Measurements from ENCODE around the gene CFAP69.
"Not testable (repeated sequence)": the region's sequence is repeated elsewhere in the genome, so short reads cannot be mapped to it uniquely, and the experiment has no call there.

The CFAP69 gene

GRCh38 chr7:90236721-90237289 lies 8.2 kb upstream of the CFAP69 start:
- no peak for DNase-seq

GRCh38 chr7:90238022-90238421 lies 7.0 kb upstream of the CFAP69 start:
- no peak for DNase-seq

DNA sequence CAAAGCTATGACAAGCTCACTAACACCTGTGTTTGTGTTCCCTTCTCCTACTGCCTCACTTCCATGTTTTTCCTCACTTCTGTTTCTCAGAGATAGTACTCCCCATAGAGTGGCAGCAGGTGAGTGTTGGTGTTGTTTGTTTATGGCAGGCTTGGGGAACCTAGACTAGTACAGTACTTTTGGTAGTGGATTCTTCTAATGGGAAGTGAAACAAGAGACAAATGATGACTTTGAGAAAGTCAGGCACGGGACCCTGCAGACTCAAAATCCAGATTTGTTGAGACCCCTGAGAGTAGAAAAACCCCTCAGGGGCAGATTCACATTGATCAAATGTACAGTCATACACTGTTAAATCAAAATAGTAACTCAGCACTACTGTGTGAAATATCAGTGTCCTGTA lies 6.4 kb upstream of the CFAP69 start:
- DNase-seq, result no peak

GRCh38 chr7:90239050-90239449 lies 5.9 kb upstream of the CFAP69 start:
- no peak for DNase-seq

GRCh38 chr7:90239625-90240228 lies 5.2 kb upstream of the CFAP69 start:
- DNase-seq, result no peak

DNA sequence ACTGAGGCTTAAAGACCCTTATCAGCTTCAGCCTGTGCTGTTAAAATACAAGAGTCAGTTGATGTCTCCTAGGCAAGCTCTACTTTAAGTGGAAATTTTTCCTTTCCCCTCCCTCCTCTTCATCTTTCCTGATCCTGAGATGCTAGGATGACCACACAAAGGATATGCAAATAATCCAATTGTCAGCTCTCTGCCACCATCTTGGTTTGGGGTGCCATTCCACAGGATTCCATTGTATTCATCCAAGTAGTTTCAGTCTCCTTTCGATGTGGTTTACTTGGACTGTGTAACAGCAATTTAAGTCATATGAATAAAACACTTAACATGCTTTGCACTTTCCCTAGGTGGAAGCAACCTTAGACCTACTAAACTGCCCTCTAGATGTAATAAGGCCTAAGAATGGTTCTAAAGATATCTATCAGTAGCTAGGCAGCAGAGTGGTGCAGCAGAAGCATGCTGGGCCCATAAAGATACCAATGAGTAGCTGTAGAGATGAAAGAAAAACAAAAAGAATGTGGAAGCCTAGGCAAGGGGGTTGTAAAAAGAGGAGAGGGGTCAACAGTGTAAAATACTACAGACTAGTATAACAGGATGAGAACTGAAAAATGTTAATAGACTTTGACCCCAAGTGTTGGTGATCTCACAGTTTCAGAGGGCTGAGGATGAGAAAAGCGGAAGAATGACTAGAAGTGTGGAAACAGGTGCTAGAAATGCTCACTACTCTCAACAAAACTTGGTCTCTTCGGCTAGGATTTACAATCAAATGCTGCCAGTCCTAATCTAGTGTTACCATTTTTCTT lies 2.4 kb upstream of the CFAP69 start:
- no peak for DNase-seq

GRCh38 chr7:90243556-90243955 lies 1.4 kb upstream of the CFAP69 start:
- DNase-seq, result no peak

- DNase-seq, result no peak
Measured at GRCh38 chr7:90244565-90244908, 437 bp upstream of the CFAP69 start.

GRCh38 chr7:90246171-90246570 lies 1.2 kb downstream of the CFAP69 start:
- DNase-seq, result no peak

- no peak for DNase-seq
Measured at GRCh38 chr7:90248706-90249105, 3.7 kb downstream of the CFAP69 start.

GRCh38 chr7:90250601-90251303 lies 5.8 kb downstream of the CFAP69 start:
- no peak for DNase-seq

DNA sequence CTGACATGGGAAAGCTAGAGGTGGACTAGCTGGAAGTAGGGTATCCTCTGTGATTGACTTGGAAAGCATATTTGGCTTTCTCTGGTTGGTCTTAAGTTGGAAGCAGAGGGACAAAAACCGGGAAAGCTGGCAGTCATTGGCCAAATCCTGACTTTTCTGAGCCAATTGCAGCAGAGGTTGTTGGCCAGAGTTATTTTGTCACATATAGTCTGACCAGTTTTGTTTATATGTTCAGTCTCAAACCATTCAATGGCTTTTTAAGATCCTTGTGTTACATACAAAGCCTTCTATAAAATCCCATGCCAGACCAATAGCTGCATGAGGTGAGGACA lies 6.3 kb downstream of the CFAP69 start:
- DNase-seq, result no peak

DNA sequence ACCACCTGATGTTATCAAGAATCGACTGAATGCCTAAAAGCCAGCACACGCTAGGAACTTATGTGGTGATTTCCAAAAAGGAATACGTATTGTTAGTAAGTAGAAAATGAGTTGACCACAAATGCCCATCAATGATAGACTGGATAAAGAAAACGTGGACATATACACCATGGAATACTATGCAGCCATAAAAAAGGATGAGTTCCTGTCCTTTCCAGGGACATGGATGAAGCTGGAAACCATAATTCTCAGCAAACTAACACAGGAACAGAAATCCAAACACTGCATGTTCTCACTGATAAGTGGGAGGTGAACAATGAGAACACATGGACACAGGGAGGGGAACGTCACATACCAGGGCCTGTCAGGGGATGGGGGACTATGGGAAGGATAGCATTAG lies 11.0 kb downstream of the CFAP69 start:
- not testable (repeated sequence) for DNase-seq

DNA sequence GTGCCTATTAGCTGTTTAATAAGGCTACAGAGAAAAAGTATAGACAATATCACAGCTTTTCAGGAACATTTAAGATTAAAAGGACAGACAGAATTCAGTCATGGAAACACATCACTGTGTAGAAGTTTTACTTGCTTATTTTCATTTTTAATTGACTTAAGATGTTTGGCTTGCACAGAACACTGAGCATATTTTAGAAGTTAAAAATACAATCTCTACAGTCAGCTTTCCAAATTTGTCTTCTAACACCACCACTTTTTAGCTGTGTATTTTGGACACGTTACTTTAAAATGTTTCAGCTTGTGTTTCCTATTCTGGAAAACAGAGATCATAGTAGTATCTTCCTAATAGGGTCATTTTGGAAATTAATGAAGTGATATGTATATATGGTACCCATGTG lies 11.8 kb downstream of the CFAP69 start:
- DNase-seq, result no peak

DNA sequence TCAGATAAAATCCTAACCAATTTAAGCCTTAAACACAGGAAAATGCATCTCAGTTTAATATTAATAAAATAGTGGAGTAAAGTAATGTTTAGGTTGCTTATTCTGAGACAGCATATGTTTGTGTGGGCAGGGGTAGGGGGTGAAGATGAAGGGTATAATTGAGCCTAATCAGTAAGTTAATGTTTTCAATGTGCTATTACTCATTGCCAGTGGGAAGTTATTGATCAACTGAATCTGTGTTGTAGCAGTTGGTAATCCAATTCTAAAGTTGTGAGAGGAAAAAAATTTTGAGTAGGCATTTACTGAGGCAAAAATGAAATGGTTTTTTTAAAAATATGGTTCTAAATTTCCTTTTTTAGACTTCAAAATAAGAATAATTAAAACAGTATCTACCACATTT lies 16.5 kb downstream of the CFAP69 start:
- DNase-seq, result no peak

- DNase-seq, result no peak
Measured at GRCh38 chr7:90262438-90262837, 17.5 kb downstream of the CFAP69 start.

- no peak for DNase-seq
Measured at GRCh38 chr7:90266808-90267207, 21.8 kb downstream of the CFAP69 start.

DNA sequence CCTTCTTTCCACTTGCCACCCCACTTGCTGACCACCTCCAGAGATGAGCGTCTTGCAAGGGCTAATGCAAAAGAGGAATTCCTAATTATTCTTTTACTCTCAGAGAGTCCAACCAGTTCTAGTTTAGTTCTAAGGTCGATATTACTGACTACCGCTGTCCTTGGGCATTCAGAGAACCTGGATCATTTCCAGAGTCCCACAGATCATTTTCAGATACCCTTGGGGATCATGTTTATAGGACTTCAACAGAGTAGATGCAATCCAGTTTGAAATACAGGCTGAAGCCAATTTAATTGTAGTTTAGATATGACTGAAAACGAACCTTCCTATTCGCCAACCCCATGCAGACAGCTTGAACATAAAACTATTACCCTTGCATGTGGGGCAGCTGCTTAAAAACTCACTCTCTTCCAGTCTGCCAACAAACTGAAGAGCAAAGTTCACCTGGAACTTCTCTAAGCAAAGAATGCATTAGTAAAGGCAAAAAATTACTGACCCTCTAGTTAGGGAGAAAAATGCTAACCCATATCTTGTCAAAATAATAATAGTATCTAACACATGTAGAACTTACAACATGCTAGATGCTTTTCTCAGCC lies 22.4 kb downstream of the CFAP69 start:
- DNase-seq, result no peak

- DNase-seq, result no peak
Measured at GRCh38 chr7:90269163-90269562, 24.2 kb downstream of the CFAP69 start.

GRCh38 chr7:90270431-90271178 lies 25.6 kb downstream of the CFAP69 start:
- no peak for DNase-seq

- DNase-seq, result no peak
Measured at GRCh38 chr7:90271753-90272152, 26.8 kb downstream of the CFAP69 start.

DNA sequence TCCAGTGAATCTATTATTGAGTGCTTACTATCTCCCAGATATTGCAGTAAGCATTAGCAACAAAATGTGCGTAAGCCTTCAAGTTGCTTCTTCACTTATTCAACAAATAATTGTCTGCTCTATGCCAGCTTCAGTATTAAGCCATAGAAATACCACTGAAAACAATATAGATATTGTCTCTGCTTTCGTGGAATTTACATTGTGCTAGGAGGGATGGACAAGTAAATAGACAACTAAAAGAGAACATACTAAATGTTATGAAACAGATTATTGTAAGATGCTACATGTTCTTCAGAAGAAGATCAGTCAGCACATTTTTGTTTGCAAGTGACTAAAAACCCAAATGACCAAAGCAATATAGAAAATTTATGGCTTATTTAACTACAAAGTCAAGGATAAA lies 27.3 kb downstream of the CFAP69 start:
- no peak for DNase-seq

GRCh38 chr7:90274161-90274560 lies 29.2 kb downstream of the CFAP69 start:
- no peak for DNase-seq

Measured in stimulated activated CD4-positive, alpha-beta T cell treated with anti-CD3 and anti-CD28 coated beads, Interleukin-4, amount 100 ng/mL, for 24 hours (primary cell).